ENCODE measurements around the gene GTF2F1. TPM values are rescaled to one million over a fixed set of nuclear protein-coding genes. Genes with fewer than 3 reads are reported as not detected.
"Not testable (repeated sequence)": the region's sequence is repeated elsewhere in the genome, so short reads cannot be mapped to it uniquely, and the experiment has no call there.

GTF2F1 gene
- total RNA-seq, 1 donor from 2014 or later: 72.4 TPM

GRCh38 chr19:6373096-6373812 lies 19.7 kb downstream of the GTF2F1 start:
- peaks cover 4% of the 10 kb centered on the region for H3K36me3 Mint-ChIP-seq
- DNase-seq (ENCODE audit: extremely low spot score, unreplicated experiment): peak; percentile 99
- peak overlapping the region; percentile 97 for H3K27ac Mint-ChIP-seq
- peak overlapping the region; percentile 91 for H3K4me3 Mint-ChIP-seq
- no peaks in the 10 kb centered on the region for H3K9me3 Mint-ChIP-seq
- no peaks in the 10 kb centered on the region for H3K27me3 Mint-ChIP-seq
- TF ChIP-seq CTCF (conservative IDR thresholded peaks at IDR 0.05): no peak
- peaks cover 9% of the 10 kb centered on the region for H3K4me1 Mint-ChIP-seq (ENCODE audit: unreplicated experiment)

- TF ChIP-seq CTCF (conservative IDR thresholded peaks at IDR 0.05): no peak
- no peaks in the 10 kb centered on the region for H3K9me3 Mint-ChIP-seq
- H3K36me3 Mint-ChIP-seq: peaks cover 4% of the 10 kb centered on the region
- DNase-seq (ENCODE audit: extremely low spot score, unreplicated experiment): peak; percentile 95
- no peaks in the 10 kb centered on the region for H3K27me3 Mint-ChIP-seq
- H3K4me1 Mint-ChIP-seq (ENCODE audit: unreplicated experiment): peaks cover 9% of the 10 kb centered on the region
- peak within 1 kb of the TSS; percentile 91 for H3K4me3 Mint-ChIP-seq
- H3K27ac Mint-ChIP-seq: peak within 1 kb of the TSS; percentile 97
Observed at GRCh38 chr19:6372594-6373095, 20.3 kb downstream of the GTF2F1 start, which contains the start of gene ALKBH7. TSS of gene ALKBH7 (plus strand) at chr19:6372794. CDS start at chr19:6372821, 27 bp downstream.

- TF ChIP-seq CTCF (conservative IDR thresholded peaks at IDR 0.05): no peak
- H3K27me3 Mint-ChIP-seq: no peaks in the 10 kb centered on the region
- no peak overlapping the region for H3K27ac Mint-ChIP-seq
- DNase-seq (ENCODE audit: extremely low spot score, unreplicated experiment): no peak
- no peaks in the 10 kb centered on the region for H3K4me1 Mint-ChIP-seq (ENCODE audit: unreplicated experiment)
- H3K9me3 Mint-ChIP-seq: no peaks in the 10 kb centered on the region
- no peaks in the 10 kb centered on the region for H3K36me3 Mint-ChIP-seq
- H3K4me3 Mint-ChIP-seq: no peak overlapping the region
Observed at GRCh38 chr19:6364353-6364752, 28.6 kb downstream of the GTF2F1 start.

GRCh38 chr19:6362351-6362801 lies 30.6 kb downstream of the GTF2F1 start:
- H3K9me3 Mint-ChIP-seq: no peaks in the 10 kb centered on the region
- peak overlapping the region; percentile 73 for H3K27ac Mint-ChIP-seq
- no peaks in the 10 kb centered on the region for H3K36me3 Mint-ChIP-seq

GRCh38 chr19:6362027-6362350 lies 31.0 kb downstream of the GTF2F1 start:
- Mint-ChIP-seq H3K36me3 (no peaks in the 10 kb centered on the region), H3K27ac (peak overlapping the region; percentile 73), H3K9me3 (no peaks in the 10 kb centered on the region), H3K4me3 (peak overlapping the region; percentile 90), H3K4me1 (ENCODE audit: unreplicated experiment) (no peaks in the 10 kb centered on the region), H3K27me3 (no peaks in the 10 kb centered on the region)
- DNase-seq (ENCODE audit: extremely low spot score, unreplicated experiment): no peak
- no peak for TF ChIP-seq CTCF (conservative IDR thresholded peaks at IDR 0.05)

More at GRCh38 chr19:6362351-6362801, 30.6 kb downstream of the GTF2F1 start:
- no peak for TF ChIP-seq CTCF (conservative IDR thresholded peaks at IDR 0.05)
- no peaks in the 10 kb centered on the region for H3K4me1 Mint-ChIP-seq (ENCODE audit: unreplicated experiment)
- H3K4me3 Mint-ChIP-seq: peak overlapping the region; percentile 90
- no peaks in the 10 kb centered on the region for H3K27me3 Mint-ChIP-seq
- DNase-seq (ENCODE audit: extremely low spot score, unreplicated experiment): no peak

- not testable (repeated sequence) for H3K9me3 Mint-ChIP-seq; H3K27ac Mint-ChIP-seq; H3K4me1 Mint-ChIP-seq (ENCODE audit: unreplicated experiment); DNase-seq (ENCODE audit: extremely low spot score, unreplicated experiment); H3K36me3 Mint-ChIP-seq; H3K27me3 Mint-ChIP-seq
- peak overlapping the region; percentile 90 for H3K4me3 Mint-ChIP-seq
Observed at GRCh38 chr19:6360857-6361216, 32.1 kb downstream of the GTF2F1 start.

GRCh38 chr19:6360445-6360844 lies 32.5 kb downstream of the GTF2F1 start:
- not testable (repeated sequence) for H3K9me3 Mint-ChIP-seq; H3K4me1 Mint-ChIP-seq (ENCODE audit: unreplicated experiment); H3K27ac Mint-ChIP-seq; H3K36me3 Mint-ChIP-seq; DNase-seq (ENCODE audit: extremely low spot score, unreplicated experiment); H3K4me3 Mint-ChIP-seq; H3K27me3 Mint-ChIP-seq
